Suprapubic skin (tissue), 4 donors: ENCODE results near the gene FKBP1A. TPM values are rescaled to one million over a fixed set of nuclear protein-coding genes. Genes with fewer than 3 reads are reported as not detected.

Source experiments
- DNase-seq, 2 donors: peaks; one replicate each; pipeline ENCODE4 v3.0.0-alpha.2; 2019; ENCODE audit warnings: low spot score in 2 of 2
- H3K27ac ChIP-seq: fragments of 200-600 bp; sonication (generic); one replicate; pipeline ENCODE4 v1.5.1; 2019
- H3K27me3 ChIP-seq: fragments of 200-600 bp; sonication (generic); one replicate; pipeline ENCODE4 v1.5.1; 2019
- H3K36me3 ChIP-seq: fragments of 200-600 bp; sonication (generic); one replicate; pipeline ENCODE4 v1.5.1; 2019
- H3K4me1 ChIP-seq: fragments of 200-600 bp; sonication (generic); one replicate; pipeline ENCODE4 v1.5.1; 2019
- H3K4me3 ChIP-seq: fragments of 200-600 bp; sonication (generic); one replicate; pipeline ENCODE4 v1.5.1; 2019; ENCODE audit warnings: mild to moderate bottlenecking
- H3K9me3 ChIP-seq: fragments of 200-600 bp; sonication (generic); one replicate; pipeline ENCODE4 v1.5.1; 2019
- CTCF ChIP-seq, 2 donors: fragments of 200-600 bp in 1 of 2; fragments of 450-650 bp in 1 of 2; sonication (generic) in 1 of 2; IDR thresholded peaks; one replicate each; pipeline ENCODE4 v1.5.1; 2016 to 2019; ENCODE audit warnings: antibody characterized with exemption in 2 of 2, mild to moderate bottlenecking in 1 of 2, moderate library complexity in 1 of 2
- EP300 ChIP-seq: sonication (generic); formaldehyde crosslinking; IDR thresholded peaks from one replicate; pipeline ENCODE4 v1.6.1; 2017; ENCODE audit warnings: antibody characterized with exemption
- POLR2A ChIP-seq, 2 donors: fragments of 450-650 bp; IDR thresholded peaks; one replicate each; pipeline ENCODE4 v1.6.1; 2017; ENCODE audit warnings: antibody characterized with exemption in 2 of 2, mild to moderate bottlenecking in 2 of 2, moderate library complexity in 2 of 2
- POLR2AphosphoS5 ChIP-seq, 3 donors: sonication (generic); formaldehyde crosslinking; IDR thresholded peaks; one replicate each; pipeline ENCODE4 v1.6.1; 2017; ENCODE audit warnings: antibody characterized with exemption in 3 of 3
- WGBS: methylation state at CpG from one replicate; pipeline ENCODE4 v1.1.5; 2018; 5-methylcytosine and 5-hydroxymethylcytosine counted together
- total RNA-seq, 4 donors: library from RNA; depleted of rRNA; stranded (reverse); fragments of >200 nt; gene quantifications; one replicate each; pipeline ENCODE4 v1.1.0, GENCODE V29; 2016

FKBP1A gene
- total RNA-seq, 4 donors from 2014 or later: 100.0 to 151 (median 115) TPM

GRCh38 chr20:1337441-1337840, 55.4 kb downstream of the FKBP1A start:
- 41% methylated on average over 5 of the region's 5 CpGs for WGBS
- no peak for TF ChIP-seq POLR2A (IDR thresholded peaks at IDR 0.05)
- no peak overlapping the region for H3K27ac ChIP-seq
- no peak overlapping the region for H3K4me3 ChIP-seq
- DNase-seq: peak; percentile 29 to 44
- no peaks in the 10 kb centered on the region for H3K27me3 ChIP-seq
- no peaks in the 10 kb centered on the region for H3K36me3 ChIP-seq
- peaks cover 21% of the 10 kb centered on the region for H3K4me1 ChIP-seq
- no peaks in the 10 kb centered on the region for H3K9me3 ChIP-seq

- peak; percentile 80 to 82 for DNase-seq
- WGBS: 19% methylated on average over 14 of the region's 14 CpGs
- no peaks in the 10 kb centered on the region for H3K9me3 ChIP-seq
- H3K27me3 ChIP-seq: no peaks in the 10 kb centered on the region
- H3K36me3 ChIP-seq: no peaks in the 10 kb centered on the region
- TF ChIP-seq POLR2A (IDR thresholded peaks at IDR 0.05) (no peak), EP300 (no peak), CTCF (IDR thresholded peaks at IDR 0.05) (no peak), POLR2AphosphoS5 (IDR thresholded peaks at IDR 0.05) (peak in 1 of 3 donors; percentile 20)
- H3K4me1 ChIP-seq: peaks cover 21% of the 10 kb centered on the region
- peak overlapping the region; percentile 42 for H3K27ac ChIP-seq
- H3K4me3 ChIP-seq: no peak overlapping the region
Measured at GRCh38 chr20:1336699-1337367, 56.0 kb downstream of the FKBP1A start.

- DNase-seq: peak; percentile 50 to 58
- H3K4me3 ChIP-seq: no peak overlapping the region
- H3K9me3 ChIP-seq: no peaks in the 10 kb centered on the region
- no peaks in the 10 kb centered on the region for H3K27me3 ChIP-seq
- WGBS: 45% methylated on average over 6 of the region's 6 CpGs
- peaks cover 24% of the 10 kb centered on the region for H3K4me1 ChIP-seq
- no peaks in the 10 kb centered on the region for H3K36me3 ChIP-seq
- TF ChIP-seq POLR2A (IDR thresholded peaks at IDR 0.05) (no peak), EP300 (no peak), CTCF (IDR thresholded peaks at IDR 0.05) (no peak), POLR2AphosphoS5 (IDR thresholded peaks at IDR 0.05) (no peak)
- H3K27ac ChIP-seq: peak overlapping the region; percentile 42
Measured at GRCh38 chr20:1335961-1336698, 56.7 kb downstream of the FKBP1A start.

GRCh38 chr20:1334761-1335160, 58.1 kb downstream of the FKBP1A start:
- peak; percentile 29 to 46 for DNase-seq
- Histone ChIP-seq H3K4me3 (no peak overlapping the region), H3K27me3 (no peaks in the 10 kb centered on the region), H3K27ac (no peak overlapping the region), H3K9me3 (no peaks in the 10 kb centered on the region), H3K4me1 (peaks cover 38% of the 10 kb centered on the region), H3K36me3 (no peaks in the 10 kb centered on the region)
- 55% methylated on average over 3 of the region's 3 CpGs for WGBS
- TF ChIP-seq CTCF (IDR thresholded peaks at IDR 0.05): no peak
- TF ChIP-seq EP300: no peak
- no peak for TF ChIP-seq POLR2A (IDR thresholded peaks at IDR 0.05)
- no peak for TF ChIP-seq POLR2AphosphoS5 (IDR thresholded peaks at IDR 0.05)

GRCh38 chr20:1334370-1334731, 58.5 kb downstream of the FKBP1A start:
- Histone ChIP-seq H3K36me3 (no peaks in the 10 kb centered on the region), H3K27ac (no peak overlapping the region), H3K9me3 (no peaks in the 10 kb centered on the region), H3K27me3 (no peaks in the 10 kb centered on the region), H3K4me1 (peaks cover 42% of the 10 kb centered on the region), H3K4me3 (no peak overlapping the region)
- peak in 1 of 2 donors; percentile 23 for DNase-seq
- 94% methylated on average over 4 of the region's 4 CpGs for WGBS
- TF ChIP-seq CTCF (IDR thresholded peaks at IDR 0.05) (no peak), POLR2AphosphoS5 (IDR thresholded peaks at IDR 0.05) (no peak), EP300 (no peak), POLR2A (IDR thresholded peaks at IDR 0.05) (no peak)
